NCI-H2081 (cell line): Measurements from ENCODE around the gene PCGF1.
A peak's percentile ranks its signal among the peaks of the same experiment; 100 is the strongest.

Source experiments
- DNase-seq, 2 experiments: peaks; one replicate each; lab custom pipeline; 2025; lab: John Stamatoyannopoulos, UW

PCGF1 gene

GRCh38 chr2:74507145-74507925, at the start of gene PCGF1:
Gene PCGF1, minus strand, starts transcription at chr2:74507695. Its CDS starts 27 bp downstream, at chr2:74507668.
- peak; percentile 99 for DNase-seq

- no peak for DNase-seq
Measured at GRCh38 chr2:74556831-74557370, 49.4 kb upstream of the PCGF1 start.

- DNase-seq: no peak
Measured at GRCh38 chr2:74556159-74556558, 48.7 kb upstream of the PCGF1 start.

GRCh38 chr2:74555610-74556103, 48.2 kb upstream of the PCGF1 start:
- DNase-seq: no peak

- peak in 1 of 2 experiments; percentile 37 for DNase-seq
Measured at GRCh38 chr2:74554820-74555531, 47.5 kb upstream of the PCGF1 start.

GRCh38 chr2:74553892-74554819, 46.7 kb upstream of the PCGF1 start, which contains the start of the genes DOK1 and LOXL3:
Gene DOK1, plus strand, starts transcription at chr2:74554720. Its CDS starts 35 bp downstream, at chr2:74554755.
Gene LOXL3, minus strand, starts transcription at chr2:74553942. Its CDS starts 1,308 bp downstream, at chr2:74552634.
- peak; percentile 55 to 64 for DNase-seq

GRCh38 chr2:74552914-74553811, 45.7 kb upstream of the PCGF1 start:
- no peak for DNase-seq

GRCh38 chr2:74551942-74552913, 44.7 kb upstream of the PCGF1 start:
- DNase-seq: no peak

GRCh38 chr2:74551530-74551929, 44.0 kb upstream of the PCGF1 start:
- DNase-seq: no peak

- DNase-seq: no peak
Measured at GRCh38 chr2:74550231-74550630, 42.7 kb upstream of the PCGF1 start.

- peak; percentile 47 to 74 for DNase-seq
Measured at GRCh38 chr2:74548900-74549826, 41.7 kb upstream of the PCGF1 start.

- no peak for DNase-seq
Measured at GRCh38 chr2:74548285-74548899, 40.9 kb upstream of the PCGF1 start.

GRCh38 chr2:74546004-74546403, 38.5 kb upstream of the PCGF1 start:
- DNase-seq: no peak

GRCh38 chr2:74544634-74545033, 37.1 kb upstream of the PCGF1 start:
- no peak for DNase-seq

- DNase-seq: no peak
Measured at GRCh38 chr2:74542978-74543377, 35.5 kb upstream of the PCGF1 start.

GRCh38 chr2:74540291-74540690, 32.8 kb upstream of the PCGF1 start:
- DNase-seq: no peak

- DNase-seq: no peak
Measured at GRCh38 chr2:74538881-74539339, 31.4 kb upstream of the PCGF1 start.

GRCh38 chr2:74537140-74537539, 29.6 kb upstream of the PCGF1 start:
- DNase-seq: no peak
